HEK293 (cell line): ENCODE data around the gene CYP27B1.

Experiments
- ZNF274 ChIP-seq, 2 experiments: fragments of 200-500 bp in 1 of 2; fragments of 450-650 bp in 1 of 2; sonication (Bioruptor generic) in 1 of 2; formaldehyde crosslinking in 1 of 2; IDR thresholded peaks; 2 replicates each; pipeline versions ENCODE4 v1.5.1 to v1.6.1; 2014 to 2016; ENCODE audit warnings: borderline replicate concordance in 1 of 2, inconsistent platforms in 1 of 2, low read length in 1 of 2, missing biosample characterization in 1 of 2, missing genetic modification characterization in 1 of 2
- ZNF501 ChIP-seq: fragments of 450-650 bp; formaldehyde crosslinking; IDR thresholded peaks from 2 replicates; pipeline ENCODE4 v1.5.1; 2016; ENCODE audit warnings: missing biosample characterization, missing genetic modification characterization
- TF ChIP-seq, protein P1 (sequence below): fragments of 450-650 bp; formaldehyde crosslinking; IDR thresholded peaks from 2 replicates; pipeline ENCODE4 v1.5.1; 2016; ENCODE audit warnings: missing biosample characterization, missing genetic modification characterization
- TF ChIP-seq, protein P2 (sequence below): fragments of 450-650 bp; IDR thresholded peaks from 2 replicates; pipeline ENCODE4 v1.5.1; 2018; ENCODE audit warnings: missing biosample characterization, missing genetic modification characterization
- TF ChIP-seq, protein P3 (sequence below): fragments of 450-650 bp; formaldehyde crosslinking; IDR thresholded peaks from 2 replicates; pipeline ENCODE4 v1.5.1; 2017; ENCODE audit warnings: missing biosample characterization, missing genetic modification characterization

DNA sequence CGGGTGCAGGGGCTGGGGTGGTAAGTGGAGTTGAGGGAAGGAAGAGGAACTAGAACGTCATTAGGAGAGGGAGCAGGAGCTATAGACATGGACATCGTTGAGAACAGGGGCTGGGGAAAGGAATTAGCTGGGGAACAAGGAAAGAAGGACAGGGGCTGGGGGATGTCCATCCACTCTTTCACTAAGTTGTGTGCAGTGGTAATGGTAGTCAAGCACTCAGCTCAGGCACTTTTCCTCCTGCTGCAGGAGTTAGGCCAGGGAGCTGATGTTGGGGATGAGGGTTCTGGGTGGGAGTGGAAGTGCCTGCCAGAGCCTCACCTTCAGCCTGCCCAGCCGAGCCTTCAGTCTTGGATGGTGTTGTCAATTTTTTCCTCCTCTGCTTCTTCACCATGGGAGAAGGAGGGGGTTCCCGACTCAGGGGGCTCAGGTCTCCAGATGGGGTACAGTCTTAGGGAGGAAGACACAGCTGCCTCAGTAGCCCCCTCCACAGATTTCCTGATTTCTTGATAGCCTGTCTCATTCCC is 37.5 kb downstream of the CYP27B1 start:
- TF ChIP-seq, protein P1, sequence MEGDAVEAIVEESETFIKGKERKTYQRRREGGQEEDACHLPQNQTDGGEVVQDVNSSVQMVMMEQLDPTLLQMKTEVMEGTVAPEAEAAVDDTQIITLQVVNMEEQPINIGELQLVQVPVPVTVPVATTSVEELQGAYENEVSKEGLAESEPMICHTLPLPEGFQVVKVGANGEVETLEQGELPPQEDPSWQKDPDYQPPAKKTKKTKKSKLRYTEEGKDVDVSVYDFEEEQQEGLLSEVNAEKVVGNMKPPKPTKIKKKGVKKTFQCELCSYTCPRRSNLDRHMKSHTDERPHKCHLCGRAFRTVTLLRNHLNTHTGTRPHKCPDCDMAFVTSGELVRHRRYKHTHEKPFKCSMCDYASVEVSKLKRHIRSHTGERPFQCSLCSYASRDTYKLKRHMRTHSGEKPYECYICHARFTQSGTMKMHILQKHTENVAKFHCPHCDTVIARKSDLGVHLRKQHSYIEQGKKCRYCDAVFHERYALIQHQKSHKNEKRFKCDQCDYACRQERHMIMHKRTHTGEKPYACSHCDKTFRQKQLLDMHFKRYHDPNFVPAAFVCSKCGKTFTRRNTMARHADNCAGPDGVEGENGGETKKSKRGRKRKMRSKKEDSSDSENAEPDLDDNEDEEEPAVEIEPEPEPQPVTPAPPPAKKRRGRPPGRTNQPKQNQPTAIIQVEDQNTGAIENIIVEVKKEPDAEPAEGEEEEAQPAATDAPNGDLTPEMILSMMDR (tag by site-specific recombination): no peak
- no peak for TF ChIP-seq ZNF274 (IDR thresholded peaks at IDR 0.05; ENCODE audit: low read length)
- no peak for TF ChIP-seq ZNF274 (tag by site-specific recombination; IDR thresholded peaks at IDR 0.05; ENCODE audit: borderline replicate concordance)
- TF ChIP-seq ZNF501: no peak
- TF ChIP-seq, protein P2, sequence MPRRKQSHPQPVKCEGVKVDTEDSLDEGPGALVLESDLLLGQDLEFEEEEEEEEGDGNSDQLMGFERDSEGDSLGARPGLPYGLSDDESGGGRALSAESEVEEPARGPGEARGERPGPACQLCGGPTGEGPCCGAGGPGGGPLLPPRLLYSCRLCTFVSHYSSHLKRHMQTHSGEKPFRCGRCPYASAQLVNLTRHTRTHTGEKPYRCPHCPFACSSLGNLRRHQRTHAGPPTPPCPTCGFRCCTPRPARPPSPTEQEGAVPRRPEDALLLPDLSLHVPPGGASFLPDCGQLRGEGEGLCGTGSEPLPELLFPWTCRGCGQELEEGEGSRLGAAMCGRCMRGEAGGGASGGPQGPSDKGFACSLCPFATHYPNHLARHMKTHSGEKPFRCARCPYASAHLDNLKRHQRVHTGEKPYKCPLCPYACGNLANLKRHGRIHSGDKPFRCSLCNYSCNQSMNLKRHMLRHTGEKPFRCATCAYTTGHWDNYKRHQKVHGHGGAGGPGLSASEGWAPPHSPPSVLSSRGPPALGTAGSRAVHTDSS: no peak
- TF ChIP-seq, protein P3, sequence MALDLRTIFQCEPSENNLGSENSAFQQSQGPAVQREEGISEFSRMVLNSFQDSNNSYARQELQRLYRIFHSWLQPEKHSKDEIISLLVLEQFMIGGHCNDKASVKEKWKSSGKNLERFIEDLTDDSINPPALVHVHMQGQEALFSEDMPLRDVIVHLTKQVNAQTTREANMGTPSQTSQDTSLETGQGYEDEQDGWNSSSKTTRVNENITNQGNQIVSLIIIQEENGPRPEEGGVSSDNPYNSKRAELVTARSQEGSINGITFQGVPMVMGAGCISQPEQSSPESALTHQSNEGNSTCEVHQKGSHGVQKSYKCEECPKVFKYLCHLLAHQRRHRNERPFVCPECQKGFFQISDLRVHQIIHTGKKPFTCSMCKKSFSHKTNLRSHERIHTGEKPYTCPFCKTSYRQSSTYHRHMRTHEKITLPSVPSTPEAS (tag by site-specific recombination): no peak
